ENCODE measurements around the gene PTPRM. TPM values are rescaled to one million over a fixed set of nuclear protein-coding genes. Genes with fewer than 3 reads are reported as not detected.

Gene PTPRM
- total RNA-seq, 1 experiment from 2014 or later = 14.5 TPM

DNA sequence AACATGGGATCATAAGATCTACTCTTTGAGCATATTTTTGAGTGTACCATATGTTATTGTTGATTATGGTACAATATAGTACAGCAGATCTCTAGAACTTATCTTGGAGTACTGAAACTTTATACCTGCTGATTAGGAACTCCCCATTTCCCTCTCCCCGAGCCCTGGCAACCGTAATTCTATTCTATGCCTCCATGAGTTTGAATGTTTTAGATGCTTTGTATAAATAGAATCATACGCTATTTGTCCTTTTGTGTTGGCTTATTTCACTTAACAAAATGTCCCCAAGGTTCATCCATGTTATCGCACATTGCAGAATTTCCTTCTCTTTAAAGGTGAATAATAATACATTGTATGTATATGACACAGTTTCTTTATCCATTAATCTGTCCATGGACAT, 117.2 kb downstream of the PTPRM start:
- H3K9me3 ChIP-seq (ENCODE audit: control insufficient read depth in 1 of 2, insufficient read depth in 1 of 2, low read depth in 1 of 2, low read length in 2 of 2) = no peaks in the 10 kb centered on the region
- intact Hi-C loops (cut with micrococcal nuclease) = no loop called here
- H3K36me3 ChIP-seq (ENCODE audit: control insufficient read depth in 1 of 2, insufficient read depth in 2 of 2, low read length in 2 of 2) = no peaks in the 10 kb centered on the region
- H3K4me3 ChIP-seq (replicated peaks in 1 of 2; ENCODE audit: low read depth in 1 of 2, low read length in 2 of 2) = no peak overlapping the region
- no peak for TF ChIP-seq YY1 (IDR thresholded peaks at IDR 0.05; ENCODE audit: extremely low read depth, insufficient replicate concordance, low read depth, low read length)
- no peak for TF ChIP-seq FOSL1 (IDR thresholded peaks at IDR 0.05; ENCODE audit: low read depth)
- TF ChIP-seq SIN3A (IDR thresholded peaks at IDR 0.05; ENCODE audit: low read depth) = no peak
- no peak for TF ChIP-seq POLR2AphosphoS5 (IDR thresholded peaks at IDR 0.05; ENCODE audit: low read depth, low read length)
- no peak for TF ChIP-seq EZH2phosphoT487 (IDR thresholded peaks at IDR 0.05; ENCODE audit: borderline replicate concordance)
- no peak for TF ChIP-seq JUND (IDR thresholded peaks at IDR 0.05)
- no peak for TF ChIP-seq ELF1 (IDR thresholded peaks at IDR 0.05; ENCODE audit: borderline replicate concordance, low read depth)
- TF ChIP-seq POLR2A (IDR thresholded peaks at IDR 0.05; ENCODE audit: borderline replicate concordance, extremely low read depth, insufficient read depth, insufficient read length) = no peak
- TF ChIP-seq, protein P1, sequence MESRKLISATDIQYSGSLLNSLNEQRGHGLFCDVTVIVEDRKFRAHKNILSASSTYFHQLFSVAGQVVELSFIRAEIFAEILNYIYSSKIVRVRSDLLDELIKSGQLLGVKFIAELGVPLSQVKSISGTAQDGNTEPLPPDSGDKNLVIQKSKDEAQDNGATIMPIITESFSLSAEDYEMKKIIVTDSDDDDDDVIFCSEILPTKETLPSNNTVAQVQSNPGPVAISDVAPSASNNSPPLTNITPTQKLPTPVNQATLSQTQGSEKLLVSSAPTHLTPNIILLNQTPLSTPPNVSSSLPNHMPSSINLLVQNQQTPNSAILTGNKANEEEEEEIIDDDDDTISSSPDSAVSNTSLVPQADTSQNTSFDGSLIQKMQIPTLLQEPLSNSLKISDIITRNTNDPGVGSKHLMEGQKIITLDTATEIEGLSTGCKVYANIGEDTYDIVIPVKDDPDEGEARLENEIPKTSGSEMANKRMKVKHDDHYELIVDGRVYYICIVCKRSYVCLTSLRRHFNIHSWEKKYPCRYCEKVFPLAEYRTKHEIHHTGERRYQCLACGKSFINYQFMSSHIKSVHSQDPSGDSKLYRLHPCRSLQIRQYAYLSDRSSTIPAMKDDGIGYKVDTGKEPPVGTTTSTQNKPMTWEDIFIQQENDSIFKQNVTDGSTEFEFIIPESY (IDR thresholded peaks at IDR 0.05; ENCODE audit: extremely low read depth, insufficient replicate concordance, low read length) = no peak
- TF ChIP-seq RAD21 (IDR thresholded peaks at IDR 0.05; ENCODE audit: low read depth) = no peak
- TF ChIP-seq, protein P2, sequence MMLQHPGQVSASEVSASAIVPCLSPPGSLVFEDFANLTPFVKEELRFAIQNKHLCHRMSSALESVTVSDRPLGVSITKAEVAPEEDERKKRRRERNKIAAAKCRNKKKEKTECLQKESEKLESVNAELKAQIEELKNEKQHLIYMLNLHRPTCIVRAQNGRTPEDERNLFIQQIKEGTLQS (IDR thresholded peaks at IDR 0.05) = no peak
- no peak for TF ChIP-seq CBX3 (IDR thresholded peaks at IDR 0.05; ENCODE audit: low read depth)
- TF ChIP-seq ZNF274 (IDR thresholded peaks at IDR 0.05; ENCODE audit: low read depth, low read length) = no peak
- TF ChIP-seq CEBPB (IDR thresholded peaks at IDR 0.05; ENCODE audit: low read depth) = no peak
- no peak for TF ChIP-seq SP1 (IDR thresholded peaks at IDR 0.05; ENCODE audit: low read depth)
- TF ChIP-seq EZH2 (IDR thresholded peaks at IDR 0.05) = no peak
- H2AFZ ChIP-seq (ENCODE audit: low read depth, low read length, poor library complexity, severe bottlenecking) = no peak overlapping the region
- no peaks in the 10 kb centered on the region for H4K20me1 ChIP-seq (ENCODE audit: insufficient read depth)
- H3K4me1 ChIP-seq (ENCODE audit: control insufficient read depth in 1 of 2, insufficient read depth in 2 of 2, low read length in 2 of 2) = no peaks in the 10 kb centered on the region
- H3K79me2 ChIP-seq (ENCODE audit: insufficient read depth, low read length) = no peaks in the 10 kb centered on the region
- no peaks in the 10 kb centered on the region for H3K9me2 ChIP-seq (ENCODE audit: insufficient read depth)
- ATAC-seq (no peak), DNase-seq (ENCODE audit: low read depth, low spot score) (no peak)
- H3K4me2 ChIP-seq (ENCODE audit: low read length) = no peak overlapping the region
- ChIA-PET POLR2A (no interaction called here), RAD21 (ENCODE audit: low non-redundant PET in 1 of 2, low total read pairs in 2 of 2, uncharacterized antibody in 2 of 2, unreplicated experiment in 2 of 2) (no interaction called here), CTCF (no interaction called here)
- no peak overlapping the region for H3K9ac ChIP-seq (ENCODE audit: low read length)
- no TSS peak for BruUV-seq (replicated peaks)
- no peak overlapping the region for H3K27ac ChIP-seq (ENCODE audit: low read depth, low read length)
- H3K27me3 ChIP-seq (ENCODE audit: insufficient read depth, low read length) = peaks cover 21% of the 10 kb centered on the region; the same call in 1 of the 2 replicates

All from HCT116 (cell line).